Activated B cell treated with CpG ODN at 0.5 μM for 24 hours (primary cell): ENCODE data around the gene METTL13. TPM values are rescaled to one million over a fixed set of nuclear protein-coding genes. Genes with fewer than 3 reads are reported as not detected.

Experiments used
- ATAC-seq: fragments of 200-7000 bp; cut with Tn5 transposase; one replicate; pipeline ENCODE4 v1.10.0; 2021; ENCODE audit warnings: low read depth, mild to moderate bottlenecking, moderate library complexity
- CTCF ChIA-PET: fragments of 350-600 bp; sonication (Branson Sonifier 250); formaldehyde crosslinking; loops from one replicate; lab custom pipeline; 2021; ENCODE audit warnings: antibody characterized with exemption; lab: Charles Lee
- POLR2A ChIA-PET: fragments of 350-600 bp; sonication (Branson Sonifier 250); formaldehyde crosslinking; loops from one replicate; lab custom pipeline; 2021; ENCODE audit warnings: antibody characterized with exemption; lab: Charles Lee
- DNase-seq: peaks from one replicate; pipeline ENCODE4 v3.0.0; 2022
- H3K27ac Mint-ChIP-seq: one replicate; pipeline ENCODE4 v1.8.0; 2020; ENCODE audit warnings: mixed read lengths
- H3K27me3 Mint-ChIP-seq: one replicate; pipeline ENCODE4 v1.8.0; 2021; ENCODE audit warnings: mixed read lengths
- H3K36me3 Mint-ChIP-seq: one replicate; pipeline ENCODE4 v1.8.0; 2021; ENCODE audit warnings: low read depth, mixed read lengths
- H3K4me1 Mint-ChIP-seq: one replicate; pipeline ENCODE4 v1.8.0; 2021; ENCODE audit warnings: mixed read lengths
- H3K4me3 Mint-ChIP-seq: one replicate; pipeline ENCODE4 v1.8.0; 2020; ENCODE audit warnings: mild to moderate bottlenecking, mixed read lengths
- H3K9me3 Mint-ChIP-seq: one replicate; pipeline ENCODE4 v1.8.0; 2020; ENCODE audit warnings: mixed read lengths
- intact Hi-C: fragments of 100-400 bp; cut with micrococcal nuclease; formaldehyde crosslinking; loops from one replicate; pipeline ENCODE4 v1.15.1; 2024
- total RNA-seq: library from RNA; stranded (reverse); gene quantifications from 2 replicates; pipeline ENCODE4 v1.2.3, GENCODE V29; 2022
- TF ChIP-seq, protein P1 (sequence below): fragments of 200-600 bp; IDR thresholded peaks from one replicate; pipeline ENCODE4 v1.8.0; 2022; ENCODE audit warnings: antibody characterized with exemption, mild to moderate bottlenecking

Gene METTL13
- total RNA-seq, 1 donor from 2014 or later, result 35.7 TPM

DNA sequence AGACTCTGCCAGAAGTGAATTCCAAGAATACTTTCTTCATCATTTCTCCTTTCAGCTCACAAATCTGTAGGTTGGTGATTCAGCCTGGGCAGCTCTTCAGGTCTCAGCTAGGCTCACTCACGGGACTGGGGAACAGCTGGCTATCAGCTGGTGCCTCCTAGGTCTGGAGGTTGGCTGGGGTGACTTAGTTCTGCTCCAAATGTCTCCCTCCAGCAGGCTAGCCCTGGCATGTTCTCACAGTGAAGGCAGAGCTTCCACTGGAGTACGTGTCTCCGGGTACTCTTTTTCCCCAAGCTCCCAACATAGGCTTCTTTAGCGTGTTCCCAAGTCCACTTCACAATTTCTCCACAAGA, 27.1 kb upstream of the METTL13 start:
- DNase-seq (no peak), ATAC-seq (no peak)
- TF ChIP-seq, protein P1, sequence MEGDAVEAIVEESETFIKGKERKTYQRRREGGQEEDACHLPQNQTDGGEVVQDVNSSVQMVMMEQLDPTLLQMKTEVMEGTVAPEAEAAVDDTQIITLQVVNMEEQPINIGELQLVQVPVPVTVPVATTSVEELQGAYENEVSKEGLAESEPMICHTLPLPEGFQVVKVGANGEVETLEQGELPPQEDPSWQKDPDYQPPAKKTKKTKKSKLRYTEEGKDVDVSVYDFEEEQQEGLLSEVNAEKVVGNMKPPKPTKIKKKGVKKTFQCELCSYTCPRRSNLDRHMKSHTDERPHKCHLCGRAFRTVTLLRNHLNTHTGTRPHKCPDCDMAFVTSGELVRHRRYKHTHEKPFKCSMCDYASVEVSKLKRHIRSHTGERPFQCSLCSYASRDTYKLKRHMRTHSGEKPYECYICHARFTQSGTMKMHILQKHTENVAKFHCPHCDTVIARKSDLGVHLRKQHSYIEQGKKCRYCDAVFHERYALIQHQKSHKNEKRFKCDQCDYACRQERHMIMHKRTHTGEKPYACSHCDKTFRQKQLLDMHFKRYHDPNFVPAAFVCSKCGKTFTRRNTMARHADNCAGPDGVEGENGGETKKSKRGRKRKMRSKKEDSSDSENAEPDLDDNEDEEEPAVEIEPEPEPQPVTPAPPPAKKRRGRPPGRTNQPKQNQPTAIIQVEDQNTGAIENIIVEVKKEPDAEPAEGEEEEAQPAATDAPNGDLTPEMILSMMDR, result no peak
- H3K27me3 Mint-ChIP-seq, result peaks cover 14% of the 10 kb centered on the region
- ChIA-PET POLR2A (interaction anchor here (1.4 kb wide), 1 partner anchor 12 kb away, joined by 4 read pairs; the partner anchor contains the start of gene VAMP4), CTCF (no interaction called here)
- no peaks in the 10 kb centered on the region for H3K36me3 Mint-ChIP-seq
- no peaks in the 10 kb centered on the region for H3K4me1 Mint-ChIP-seq
- no peak overlapping the region for H3K4me3 Mint-ChIP-seq
- intact Hi-C loops, result no loop called here
- H3K9me3 Mint-ChIP-seq, result no peaks in the 10 kb centered on the region
- no peak overlapping the region for H3K27ac Mint-ChIP-seq

DNA sequence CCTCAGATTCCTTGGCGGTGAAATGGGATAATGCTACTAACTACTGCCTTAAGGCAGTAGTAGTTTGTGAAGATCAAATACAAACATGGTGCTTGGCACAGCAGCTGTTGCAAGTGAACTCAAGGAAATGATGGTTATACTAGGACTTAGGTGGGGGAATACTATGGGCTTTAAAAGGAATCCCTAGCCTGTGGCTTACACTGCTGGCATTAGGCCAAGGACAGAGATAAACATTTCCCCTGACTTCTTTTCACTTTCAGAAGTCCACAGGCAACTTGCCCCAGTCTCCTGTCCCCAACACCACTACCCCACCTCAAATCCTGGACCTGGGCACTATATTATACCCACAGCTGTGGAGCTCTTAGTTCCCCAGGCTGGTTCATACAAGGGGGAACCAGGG, 26.5 kb upstream of the METTL13 start:
- Mint-ChIP-seq H3K27ac (no peak overlapping the region), H3K36me3 (no peaks in the 10 kb centered on the region), H3K4me3 (no peak overlapping the region), H3K4me1 (no peaks in the 10 kb centered on the region), H3K27me3 (peaks cover 16% of the 10 kb centered on the region), H3K9me3 (no peaks in the 10 kb centered on the region)
- ChIA-PET CTCF (no interaction called here), POLR2A (interaction anchor here (1.4 kb wide), 1 partner anchor 12 kb away, joined by 4 read pairs; the partner anchor contains the start of gene VAMP4)
- DNase-seq (no peak), ATAC-seq (no peak)
- intact Hi-C loops, result no loop called here
- TF ChIP-seq, protein P1, result no peak

DNA sequence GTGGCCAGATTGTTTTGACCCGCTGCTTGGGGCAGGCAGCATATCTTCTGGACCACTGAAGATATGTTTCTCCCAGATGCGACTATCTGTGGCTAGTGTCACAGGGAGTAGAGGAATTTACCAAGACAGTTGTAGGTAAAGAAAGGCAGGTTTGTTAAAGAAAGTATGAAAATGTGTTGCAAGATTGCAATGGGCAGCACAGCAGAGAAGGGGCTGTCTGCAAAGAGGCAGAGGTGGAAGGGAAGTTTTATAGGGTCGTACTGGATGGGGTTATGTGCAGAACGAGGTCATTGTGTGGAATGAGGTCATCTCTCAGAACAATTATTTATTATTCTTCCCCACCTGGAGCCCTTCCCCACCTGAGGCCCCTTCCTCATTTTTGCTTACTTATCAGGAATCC, 24.6 kb upstream of the METTL13 start:
- CTCF ChIA-PET, result no interaction called here
- DNase-seq (no peak), ATAC-seq (no peak)
- no peaks in the 10 kb centered on the region for H3K4me1 Mint-ChIP-seq
- intact Hi-C loops, result no loop called here
- POLR2A ChIA-PET, result no interaction called here
- TF ChIP-seq, protein P1, result no peak
- H3K27me3 Mint-ChIP-seq, result peaks cover 18% of the 10 kb centered on the region
- no peaks in the 10 kb centered on the region for H3K36me3 Mint-ChIP-seq
- H3K9me3 Mint-ChIP-seq, result no peaks in the 10 kb centered on the region
- H3K27ac Mint-ChIP-seq, result no peak overlapping the region
- no peak overlapping the region for H3K4me3 Mint-ChIP-seq

DNA sequence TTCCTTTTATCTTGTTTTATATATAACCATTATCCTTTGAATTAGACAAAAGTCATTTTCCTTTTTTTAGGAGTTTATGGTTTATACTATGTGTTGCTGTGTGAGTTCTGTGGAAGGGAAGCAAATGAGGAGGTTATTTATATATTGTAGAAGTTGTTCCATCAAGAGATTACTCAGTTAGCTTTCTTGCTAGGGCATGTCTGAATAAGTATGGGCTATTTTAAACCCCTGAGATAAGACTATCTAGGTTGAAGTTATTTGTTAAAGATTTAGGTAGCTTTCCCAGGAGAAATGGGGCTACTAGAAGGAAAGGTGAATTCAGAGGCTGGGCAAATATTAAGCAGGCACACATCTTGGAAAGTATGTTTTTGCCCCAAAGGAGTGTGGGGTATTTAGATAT, 23.4 kb upstream of the METTL13 start:
- intact Hi-C loops, result no loop called here
- Mint-ChIP-seq H3K4me1 (no peaks in the 10 kb centered on the region), H3K27ac (no peak overlapping the region), H3K36me3 (no peaks in the 10 kb centered on the region), H3K27me3 (peaks cover 22% of the 10 kb centered on the region), H3K9me3 (no peaks in the 10 kb centered on the region), H3K4me3 (no peak overlapping the region)
- no peak for ATAC-seq
- ChIA-PET CTCF (no interaction called here), POLR2A (no interaction called here)
- TF ChIP-seq, protein P1, result no peak
- no peak for DNase-seq

DNA sequence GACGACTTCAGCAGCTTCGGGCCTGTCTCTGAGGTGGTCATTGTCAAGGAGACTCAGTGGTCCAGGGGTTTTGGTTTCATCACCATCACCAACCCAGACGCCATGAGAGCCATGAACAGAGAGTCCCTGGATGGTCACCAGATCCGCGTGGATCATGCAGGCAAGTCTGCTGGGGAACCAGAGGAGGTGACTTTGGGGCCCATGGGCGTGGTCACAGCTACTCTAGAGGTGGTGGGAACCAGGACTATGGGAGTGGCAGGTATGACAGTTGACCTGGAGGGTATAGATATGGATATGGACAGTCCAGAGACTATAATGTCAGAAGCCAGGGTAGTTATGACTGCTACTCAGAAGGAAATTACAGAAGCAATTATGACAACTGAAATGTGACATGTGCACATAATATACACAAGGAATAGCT, 19.3 kb upstream of the METTL13 start:
- H3K9me3 Mint-ChIP-seq, result no peaks in the 10 kb centered on the region
- no peak overlapping the region for H3K4me3 Mint-ChIP-seq
- ATAC-seq (no peak), DNase-seq (no peak)
- intact Hi-C loops, result no loop called here
- no peaks in the 10 kb centered on the region for H3K4me1 Mint-ChIP-seq
- TF ChIP-seq, protein P1, result no peak
- peaks cover 22% of the 10 kb centered on the region for H3K27me3 Mint-ChIP-seq
- ChIA-PET CTCF (no interaction called here), POLR2A (no interaction called here)
- H3K36me3 Mint-ChIP-seq, result no peaks in the 10 kb centered on the region
- no peak overlapping the region for H3K27ac Mint-ChIP-seq
